NCI-H2081 treated with DMSO at 0.1 percent for 48 hours (cell line): ENCODE data around the gene OCA2.
"Not testable (repeated sequence)": the region's sequence is repeated elsewhere in the genome, so short reads cannot be mapped to it uniquely, and the experiment has no call there.

Experiments used
- DNase-seq: peaks from one replicate; lab custom pipeline; 2025; lab: John Stamatoyannopoulos, UW

Gene OCA2

DNA sequence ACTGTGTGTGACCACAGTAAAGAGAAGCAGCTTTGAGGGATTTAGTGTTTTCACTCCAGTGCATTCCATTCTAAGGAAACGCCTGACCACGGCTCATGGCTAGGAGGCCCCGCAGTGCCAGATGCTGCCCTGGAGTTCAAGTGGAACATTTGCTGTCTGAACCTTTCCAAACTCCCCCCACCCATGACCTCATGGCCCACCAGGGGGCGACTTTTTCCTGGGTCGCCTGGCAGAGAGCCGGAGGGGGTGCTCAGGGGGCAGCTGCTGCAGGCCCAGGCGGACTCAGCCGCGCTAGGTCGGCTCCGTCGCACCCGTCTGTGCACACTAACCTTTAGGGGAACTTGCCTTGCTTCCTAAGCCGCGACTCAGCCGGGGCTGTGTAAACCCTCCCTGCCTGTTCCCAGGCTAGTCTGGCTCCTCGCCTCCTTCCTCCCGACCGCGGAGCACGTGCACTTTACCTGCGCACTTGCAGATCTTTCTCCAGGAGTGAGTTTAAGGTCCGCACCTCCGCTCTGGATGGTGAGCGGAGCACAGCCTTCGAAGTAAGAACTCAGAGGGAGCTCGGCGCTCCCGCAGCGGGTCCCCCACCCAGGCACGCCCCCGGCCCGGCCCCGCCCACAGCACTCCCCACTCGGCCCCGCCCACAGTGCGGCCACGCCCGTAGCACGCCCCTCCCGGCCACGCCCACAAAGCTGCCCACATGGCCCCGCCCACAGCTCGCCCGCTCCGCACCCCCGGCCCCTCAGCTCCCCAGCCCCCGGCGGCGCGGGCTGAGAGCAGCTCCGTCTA is at the start of gene OCA2:
Gene OCA2 (minus strand): TSS at position 550 of the 789 bp plus-strand sequence. CDS start 17,441 bp downstream, outside the sequence.
- no peak for DNase-seq

DNA sequence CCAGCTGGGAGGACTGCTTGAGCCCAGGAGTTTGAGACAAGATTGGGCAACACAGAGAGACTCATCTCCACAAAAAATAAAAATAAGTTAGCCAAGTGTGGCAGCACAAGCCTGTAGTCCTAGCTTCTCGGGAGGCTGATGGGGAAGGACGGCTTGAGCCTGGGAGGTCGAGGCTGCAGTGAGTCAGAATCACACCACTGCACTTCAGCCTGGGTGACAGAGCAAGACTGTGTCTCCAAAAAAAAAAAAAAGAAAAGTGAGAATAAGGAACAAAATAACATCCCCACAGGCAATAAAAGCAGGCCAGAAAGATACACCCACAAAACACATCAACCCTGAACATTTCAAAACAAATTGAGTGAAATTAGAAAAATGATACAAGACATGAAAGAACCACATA is 48.7 kb upstream of the OCA2 start:
- no peak for DNase-seq

DNA sequence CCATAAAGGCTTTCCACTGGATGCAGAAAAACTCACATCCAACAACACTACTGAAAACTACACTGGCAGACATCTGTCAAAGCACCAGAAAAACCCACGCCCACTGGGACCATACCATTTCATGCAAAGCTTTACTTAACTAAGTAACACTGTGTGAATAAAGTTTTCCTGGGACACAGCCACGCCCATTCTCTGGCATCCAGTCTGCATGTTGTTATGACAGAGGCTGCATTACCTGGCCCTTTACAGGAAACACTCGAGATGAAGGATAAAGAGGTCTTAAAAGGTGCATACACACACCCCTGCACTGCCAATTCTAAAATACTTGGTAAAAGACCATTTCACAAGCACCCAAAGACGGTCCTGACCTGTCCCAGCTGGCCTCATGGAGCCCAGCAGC is 46.3 kb upstream of the OCA2 start:
- DNase-seq: not testable (repeated sequence)

DNA sequence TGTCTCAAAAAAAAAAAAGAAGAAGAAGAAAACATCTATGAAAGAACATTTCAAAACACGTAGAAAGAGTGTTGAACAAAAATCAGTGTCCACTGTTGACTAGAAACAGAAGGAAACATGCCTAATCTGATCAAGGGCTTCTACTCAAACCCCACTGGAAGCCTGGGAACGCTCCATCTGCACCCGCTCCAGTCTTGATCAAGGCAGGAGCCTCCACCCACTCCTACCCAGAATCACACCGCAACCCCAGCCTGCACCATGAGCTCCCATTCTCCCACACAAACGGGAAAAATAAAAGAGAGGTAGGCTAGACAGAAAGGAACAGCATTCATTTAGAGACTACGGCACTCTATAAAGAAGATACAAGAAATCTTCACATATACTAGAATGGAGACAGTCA is 40.9 kb upstream of the OCA2 start:
- DNase-seq: no peak

DNA sequence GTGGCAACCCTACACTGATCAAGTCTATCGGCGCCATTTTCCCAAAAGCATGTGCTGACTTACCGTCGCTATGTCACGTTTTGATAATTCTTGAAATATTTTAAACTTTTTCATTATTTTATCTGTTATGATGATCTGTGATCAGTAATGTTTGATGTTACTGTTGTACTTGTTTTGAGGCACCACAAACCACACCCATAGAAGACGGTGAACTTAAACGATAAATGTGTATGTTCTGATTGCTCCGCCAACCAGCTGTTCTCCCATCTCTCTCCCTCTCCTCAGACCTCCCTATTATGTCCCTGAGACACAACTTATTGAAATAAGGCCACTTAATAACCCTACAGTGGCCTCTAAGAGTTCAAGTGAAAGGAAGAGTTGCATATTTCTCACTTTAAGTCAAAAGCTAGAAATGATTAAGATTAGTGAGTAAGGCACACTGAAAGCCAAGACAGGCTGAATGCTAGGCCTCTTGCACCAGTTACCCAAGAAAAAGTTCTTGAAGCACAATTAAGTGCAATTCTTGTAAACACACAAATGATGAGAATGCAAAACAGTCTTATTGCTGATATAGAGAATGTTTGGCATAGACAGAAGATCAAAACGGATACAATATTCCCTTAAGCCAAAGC is 38.4 kb upstream of the OCA2 start:
- DNase-seq: not testable (repeated sequence)

DNA sequence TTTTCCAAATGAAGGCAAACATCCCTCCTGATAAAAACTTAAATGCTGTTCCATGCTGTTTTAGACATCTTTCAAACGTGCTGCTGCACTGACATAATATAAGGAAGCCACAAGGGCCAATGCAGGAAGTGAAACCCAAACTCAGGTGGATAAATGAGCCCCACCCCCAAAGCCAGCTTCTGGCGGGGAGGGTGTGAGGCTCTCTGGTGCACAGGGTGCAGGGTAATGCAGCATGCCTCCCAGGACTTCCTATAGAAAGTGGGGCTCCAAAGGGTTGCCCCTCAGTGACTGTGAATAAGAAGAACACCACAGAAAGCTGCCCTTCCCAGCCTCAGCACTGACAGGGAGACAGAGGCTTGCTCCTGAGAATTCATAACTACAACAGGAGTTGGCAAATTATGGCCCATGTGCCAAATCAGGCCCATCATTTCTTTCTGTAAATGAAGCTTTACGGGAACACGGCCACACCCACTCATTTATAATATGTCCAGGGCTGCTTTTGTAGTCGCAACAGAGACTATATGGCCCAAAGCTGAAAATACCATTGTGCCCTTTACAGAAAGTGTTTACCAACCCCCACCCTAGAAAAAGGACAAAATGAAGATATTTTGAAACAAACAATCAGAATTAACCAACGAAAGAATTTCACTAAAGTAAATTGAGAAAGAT is 37.3 kb upstream of the OCA2 start:
- DNase-seq: not testable (repeated sequence)

DNA sequence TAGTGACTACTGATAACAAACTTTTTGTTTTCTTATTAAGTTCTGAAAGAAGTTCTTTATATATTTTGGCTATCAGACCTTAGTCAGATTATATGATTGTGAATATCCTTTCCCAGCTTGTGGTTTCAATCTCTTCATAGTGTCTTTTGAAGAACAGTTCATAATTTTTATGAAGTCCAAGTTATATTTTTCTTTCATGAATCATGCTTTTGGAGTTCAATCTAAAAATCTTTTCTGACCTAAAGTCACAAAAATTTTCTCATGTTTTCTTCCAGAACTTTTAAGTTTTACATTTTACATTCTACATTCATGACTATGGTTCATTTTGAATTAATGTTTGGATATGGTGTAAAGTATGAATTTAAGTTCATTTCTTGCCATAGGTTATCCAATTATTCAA is 34.2 kb upstream of the OCA2 start:
- no peak for DNase-seq

DNA sequence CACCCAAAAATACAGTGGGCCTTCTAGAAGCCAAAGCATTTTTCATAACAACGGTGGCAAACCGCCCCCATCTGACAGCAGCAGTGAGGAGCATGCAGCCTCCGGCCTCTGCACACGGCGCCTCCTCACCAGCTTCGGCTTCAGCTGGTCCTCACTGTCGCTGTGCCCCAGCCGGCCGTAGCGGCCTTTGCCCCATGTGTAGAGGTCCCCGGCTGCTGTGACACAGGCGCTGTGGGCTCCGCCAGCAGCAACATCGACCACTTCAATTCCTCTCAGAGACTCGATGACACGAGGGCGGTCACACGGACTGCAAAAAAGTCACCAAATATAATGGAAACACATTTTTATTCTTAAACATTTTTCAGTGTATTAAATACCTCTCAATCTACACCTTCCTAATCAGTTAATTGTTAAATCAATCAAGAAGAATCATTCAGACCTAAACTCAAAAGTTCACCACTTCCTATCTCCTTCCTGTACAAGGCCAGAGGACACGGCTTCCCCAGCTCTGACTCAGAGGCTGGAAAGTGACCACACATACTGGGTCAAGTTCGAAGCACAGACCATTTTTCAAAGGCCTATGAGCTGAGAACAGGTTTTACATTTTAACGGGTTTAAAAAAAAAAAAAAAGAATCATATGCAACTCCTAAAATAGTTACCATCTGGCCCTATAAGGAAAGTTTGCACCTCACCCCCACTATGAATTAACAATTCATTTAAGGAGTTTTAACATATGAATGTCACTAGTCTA is 33.6 kb upstream of the OCA2 start:
- DNase-seq: no peak

DNA sequence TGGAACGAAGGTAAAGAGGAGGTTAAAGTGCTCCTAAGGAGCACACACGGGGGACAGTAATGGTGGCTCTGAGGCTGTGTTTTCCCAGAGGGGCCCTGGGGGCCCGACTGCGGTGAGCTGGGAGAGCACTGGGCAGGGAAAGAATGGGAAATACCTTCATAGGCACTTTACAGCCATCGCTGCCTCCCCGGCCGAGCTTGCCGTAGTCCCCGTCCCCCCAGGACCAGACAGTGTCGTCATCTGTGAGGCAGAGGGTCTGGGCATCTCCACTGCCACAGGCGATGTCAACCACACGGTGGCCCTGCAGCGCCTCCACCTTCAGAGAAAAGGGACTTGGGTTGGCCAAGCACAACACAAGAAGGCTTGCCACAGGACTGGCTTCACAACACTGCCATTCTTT is 32.8 kb upstream of the OCA2 start:
- no peak for DNase-seq

DNA sequence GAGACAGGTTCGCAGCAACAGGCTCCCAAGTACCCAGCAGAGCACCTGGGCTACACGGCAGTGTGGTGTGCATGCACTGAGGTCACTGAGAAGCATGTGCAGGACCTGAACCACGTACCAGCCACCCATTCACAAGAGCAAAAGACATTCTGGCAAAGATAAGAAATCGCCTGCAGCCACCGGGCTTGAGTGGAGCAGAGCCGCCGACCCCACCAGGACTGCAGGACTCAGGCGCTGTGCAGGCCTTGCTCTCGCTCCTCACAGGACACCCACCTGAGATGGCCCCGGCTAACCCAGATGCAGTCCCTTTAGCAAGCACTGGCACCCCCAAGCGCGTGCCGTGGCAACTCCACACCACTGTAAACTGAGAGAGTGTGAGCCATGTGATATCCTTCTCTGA is 32.3 kb upstream of the OCA2 start:
- DNase-seq: no peak

DNA sequence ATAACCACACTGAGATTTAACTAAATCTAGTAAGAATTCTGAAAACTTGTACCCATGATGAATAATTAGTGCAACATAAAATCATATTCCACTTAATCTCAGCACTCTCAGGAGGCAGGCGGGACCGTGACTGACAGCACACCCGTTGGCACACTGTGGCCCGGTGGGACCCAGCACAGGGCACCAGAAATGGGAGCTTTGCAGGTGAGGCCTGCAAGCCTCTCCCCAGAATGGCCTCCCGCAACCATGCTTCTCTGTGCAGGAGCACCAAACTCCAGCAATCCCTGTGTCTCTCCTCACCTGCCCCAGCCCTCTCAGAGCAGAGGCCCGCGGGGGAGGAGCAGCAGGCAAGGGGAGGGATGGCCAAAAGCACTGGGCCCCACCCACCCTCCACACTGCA is 31.5 kb upstream of the OCA2 start:
- no peak for DNase-seq

DNA sequence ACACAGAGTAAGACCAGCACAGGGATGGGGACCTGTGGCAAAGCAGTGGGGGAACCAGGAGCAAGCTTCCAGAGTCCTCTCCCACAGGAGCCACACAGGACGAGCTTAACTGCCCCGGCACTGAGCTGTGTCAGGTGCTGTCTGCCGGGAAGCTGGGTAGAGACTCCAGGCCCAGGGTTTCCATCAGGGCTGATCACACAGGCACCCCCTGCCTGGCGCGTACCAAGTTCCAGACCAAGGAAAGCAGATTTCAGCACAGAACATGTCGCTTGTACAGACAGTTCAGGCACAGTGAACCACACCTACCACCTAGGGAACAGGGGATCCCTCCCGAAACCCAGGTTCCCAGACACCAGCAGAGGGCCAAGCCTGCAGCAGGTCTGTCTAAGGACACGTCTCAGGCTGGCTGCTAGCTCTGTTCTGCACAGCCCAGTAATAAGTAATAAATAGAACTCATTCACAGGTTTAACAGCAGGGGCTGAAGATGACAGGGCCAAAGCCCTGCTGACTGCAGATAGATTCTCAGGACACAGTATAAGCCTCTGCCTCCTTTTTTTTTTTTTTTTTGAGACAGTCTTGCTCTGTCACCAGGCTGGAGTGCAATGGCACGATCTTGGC is 30.2 kb upstream of the OCA2 start:
- no peak for DNase-seq

DNA sequence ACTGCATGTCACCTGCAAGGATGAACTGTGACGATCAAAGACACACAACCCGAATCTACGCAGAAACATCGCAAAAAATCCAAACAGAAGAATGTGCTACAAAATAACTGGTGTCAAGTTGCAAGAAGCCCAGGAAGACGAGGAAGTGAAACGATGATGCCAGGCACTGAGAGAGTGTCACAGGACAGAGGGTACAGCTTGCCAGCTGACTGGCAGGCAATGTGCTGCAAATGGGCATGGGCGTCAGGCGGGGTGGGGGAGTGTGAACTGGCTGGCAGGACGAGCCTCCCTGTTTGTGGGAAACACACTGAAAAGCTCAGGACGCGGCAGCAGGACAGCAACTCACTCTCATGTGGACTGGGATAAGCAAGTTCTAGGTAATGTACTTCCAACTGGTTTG is 28.9 kb upstream of the OCA2 start:
- DNase-seq: no peak

DNA sequence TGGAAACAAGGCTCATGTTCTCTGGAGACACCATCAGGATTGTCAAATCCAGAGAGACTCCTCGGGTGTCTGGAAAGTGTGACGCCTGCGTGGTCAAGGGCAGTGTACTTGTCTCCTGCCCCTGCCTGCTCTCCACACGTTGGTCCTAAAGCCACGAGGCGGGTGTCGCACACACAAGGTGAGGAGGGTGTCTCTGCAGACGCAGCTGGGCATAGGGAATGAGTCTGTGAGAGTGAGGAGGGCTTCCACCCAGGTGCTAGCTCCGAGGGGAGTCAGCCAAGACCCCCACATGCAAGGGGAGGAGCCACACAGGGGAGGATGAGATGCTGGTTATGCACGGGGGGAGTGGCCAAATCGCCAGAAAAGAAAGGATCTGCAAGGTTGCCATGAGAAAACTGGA is 27.9 kb upstream of the OCA2 start:
- DNase-seq: no peak

DNA sequence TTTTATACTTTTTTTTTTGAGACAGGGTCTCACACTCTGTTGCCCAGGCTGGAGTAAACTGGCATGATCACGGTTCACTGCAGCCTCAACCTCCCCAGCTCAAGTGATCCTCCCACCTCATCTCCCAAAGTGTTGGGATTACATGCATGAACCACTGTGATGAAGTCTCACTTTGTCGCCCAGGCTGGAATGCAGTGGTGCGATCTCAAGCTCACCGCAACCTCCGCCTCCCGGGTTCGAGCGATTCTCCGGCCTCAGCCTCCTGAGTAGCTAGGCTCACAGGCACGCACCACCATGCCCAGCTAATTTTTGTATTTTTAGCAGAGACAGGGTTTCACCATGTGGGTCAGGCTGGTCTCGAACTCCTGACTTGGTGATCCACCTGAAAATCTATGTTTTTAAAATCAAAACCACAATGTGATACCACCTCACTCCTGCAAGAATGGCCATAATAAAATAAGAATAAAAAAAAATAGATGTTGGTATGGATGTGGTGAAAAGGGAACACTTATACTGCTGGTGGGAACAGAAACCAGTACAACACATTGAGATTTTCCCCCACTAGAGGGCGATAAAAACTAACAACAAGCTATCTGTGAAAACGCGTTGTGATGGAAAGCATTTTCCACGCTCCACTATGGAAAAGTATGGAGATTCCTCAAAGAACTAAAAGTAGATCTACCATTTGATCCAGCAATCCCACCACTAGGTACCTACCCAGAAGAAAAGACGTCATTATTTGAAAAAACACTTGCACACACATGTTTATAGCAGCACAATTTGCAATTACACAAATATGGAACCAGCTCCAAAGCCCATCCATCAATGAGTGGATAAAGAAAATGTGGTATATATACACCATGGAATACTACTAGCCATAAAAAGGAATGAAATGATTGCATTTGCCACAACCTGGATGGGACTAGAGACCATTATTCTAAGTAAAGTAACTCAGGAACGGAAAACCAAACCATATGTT is 26.8 kb upstream of the OCA2 start:
- DNase-seq: no peak

DNA sequence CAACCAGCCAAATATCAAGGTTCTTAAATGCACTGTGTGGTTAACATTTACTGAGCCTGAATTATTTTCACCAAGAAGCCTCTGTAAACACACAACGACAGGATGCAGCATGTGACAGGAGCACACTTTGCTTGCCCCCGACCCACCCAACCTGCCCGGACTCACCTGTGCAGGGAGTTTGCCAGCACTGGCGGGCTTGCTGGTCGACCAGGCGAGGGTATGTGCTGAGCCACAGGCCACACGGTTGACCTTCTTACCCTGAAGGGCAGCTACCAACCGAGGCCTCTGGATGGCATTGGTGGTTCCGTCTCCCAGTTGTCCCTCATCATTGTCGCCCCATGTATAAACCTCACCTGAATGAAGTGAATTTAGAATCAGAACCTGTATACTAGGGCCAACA is 25.7 kb upstream of the OCA2 start:
- no peak for DNase-seq

DNA sequence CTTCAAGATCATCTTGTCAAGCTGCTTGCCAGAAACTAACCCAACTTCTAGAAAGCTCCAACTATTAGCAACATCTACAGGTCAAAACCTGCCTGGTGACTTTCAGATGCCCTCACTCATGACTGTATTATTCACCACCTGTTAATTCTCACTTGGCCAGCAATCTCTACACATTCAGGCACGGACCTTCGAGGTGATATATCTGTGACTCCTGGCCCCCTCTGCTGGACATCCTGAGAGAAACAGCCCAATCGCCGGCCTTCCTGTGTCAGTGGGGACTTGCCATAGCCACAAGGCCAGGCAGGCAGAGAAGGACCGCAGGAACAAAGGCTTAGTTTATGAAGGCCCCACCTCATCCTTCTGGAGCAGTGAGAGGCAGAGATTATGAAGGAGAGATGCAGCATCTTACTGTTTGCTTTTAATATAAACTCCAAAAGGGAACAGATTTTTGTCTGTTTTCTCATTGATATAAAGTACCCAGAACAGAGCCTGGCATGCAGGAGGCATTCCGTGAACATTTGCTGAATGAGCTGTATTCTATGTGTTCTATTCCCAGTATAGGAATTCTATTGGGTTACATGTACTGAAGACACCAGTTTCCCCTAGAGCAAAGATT is 24.4 kb upstream of the OCA2 start:
- DNase-seq: no peak

DNA sequence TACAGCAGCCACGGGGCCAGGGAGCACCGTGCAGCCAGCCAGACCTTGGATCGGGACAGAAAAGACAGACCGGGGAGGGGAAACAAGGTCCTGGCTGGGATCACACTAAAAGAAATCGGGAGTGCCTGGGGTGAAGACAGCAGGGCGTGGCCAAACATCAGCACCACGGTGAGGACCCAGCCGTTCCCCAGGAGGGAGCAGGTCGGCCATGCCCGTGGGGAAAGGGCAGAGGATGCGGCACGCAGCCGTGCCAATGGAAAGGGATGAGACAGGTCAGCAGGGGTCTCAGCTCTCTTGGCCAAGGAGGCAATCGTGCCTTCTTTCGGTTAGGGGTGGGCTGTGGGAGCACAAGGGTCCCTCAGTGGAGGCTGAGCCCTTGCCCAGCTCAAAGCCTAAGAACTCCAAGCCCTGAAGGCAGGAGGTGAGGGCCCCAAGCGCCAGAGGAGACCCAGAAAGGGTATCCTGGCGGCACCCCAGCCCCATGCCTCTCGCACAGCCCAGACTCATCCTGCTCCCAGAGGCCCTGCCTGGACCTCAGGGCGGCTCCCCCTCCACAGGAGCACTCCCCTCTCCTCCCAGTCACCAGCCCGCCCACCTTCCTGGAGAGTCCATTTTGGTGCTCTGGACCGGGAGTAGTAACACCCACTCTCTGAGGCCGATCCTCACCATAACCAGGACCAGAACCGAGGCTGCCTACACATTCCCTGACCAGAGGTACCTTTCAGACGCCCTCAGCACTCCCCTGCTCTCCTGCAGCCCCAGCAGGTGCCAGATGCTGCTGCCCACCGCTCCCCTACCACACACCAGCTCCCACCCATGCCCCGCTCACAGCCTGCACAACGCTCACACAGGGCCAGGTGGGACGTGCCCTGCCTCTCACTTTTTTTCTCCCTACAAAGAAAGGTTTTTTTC is 23.2 kb upstream of the OCA2 start:
- no peak for DNase-seq

DNA sequence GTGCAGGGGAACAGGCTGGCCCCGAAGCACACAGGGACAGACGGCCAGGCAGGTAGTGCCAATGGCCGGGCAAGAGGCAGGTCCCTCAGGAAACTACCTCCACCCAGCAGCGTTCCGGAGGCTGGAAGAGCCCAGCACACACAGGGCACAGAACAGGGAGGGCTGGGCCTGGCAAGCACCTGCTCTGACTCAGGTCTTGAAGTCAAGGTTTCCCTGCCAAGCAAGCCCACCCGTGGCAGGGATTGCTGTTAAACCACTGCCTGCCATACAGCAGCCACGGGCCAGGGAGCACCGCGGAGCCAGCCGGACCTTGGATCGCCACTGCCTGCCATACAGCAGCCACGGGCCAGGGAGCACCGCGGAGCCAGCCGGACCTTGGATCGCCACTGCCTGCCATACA is 22.5 kb upstream of the OCA2 start:
- not testable (repeated sequence) for DNase-seq

DNA sequence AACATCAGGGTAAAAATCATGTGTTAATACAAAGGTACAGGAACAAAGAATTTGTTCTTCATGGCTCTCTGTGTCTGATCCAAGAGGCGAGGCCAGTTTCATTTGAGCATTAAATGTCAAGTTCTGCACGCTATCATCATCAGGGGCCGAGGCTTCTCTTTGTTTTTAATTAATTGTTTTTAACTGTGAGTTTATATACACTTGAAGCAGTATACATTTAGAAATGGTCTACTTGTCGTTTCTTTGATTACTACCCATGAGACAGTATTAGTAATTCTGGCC is 21.2 kb upstream of the OCA2 start:
- DNase-seq: no peak
